IPS-11a (cell line): ENCODE measurements around the gene ZNF490.

ENCODE experiments used
- H3K4me3 ChIP-seq: one replicate; pipeline ENCODE4 v1.5.1; 2013; ENCODE audit warnings: low read depth, low read length, control low read depth

The ZNF490 gene

DNA sequence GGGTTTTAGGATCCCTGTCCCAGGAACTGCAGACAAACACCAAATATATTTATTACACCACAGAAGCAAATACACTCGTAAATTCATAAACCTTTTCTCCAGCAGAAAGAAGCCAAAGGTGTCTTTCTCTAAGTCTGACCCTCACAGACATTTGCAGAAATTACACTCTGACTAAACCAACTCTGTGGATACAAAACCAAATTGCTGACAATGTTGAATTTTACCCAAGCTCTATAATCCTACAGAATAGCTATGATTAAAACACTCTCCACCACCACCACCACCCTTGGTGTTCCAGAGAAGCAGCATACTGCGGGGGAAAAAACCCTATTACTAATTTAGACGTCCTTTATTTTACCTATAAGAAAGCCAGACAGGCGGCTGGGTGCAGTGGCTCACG is 64.5 kb downstream of the ZNF490 start:
- no peak overlapping the region for H3K4me3 ChIP-seq

- H3K4me3 ChIP-seq, result no peak overlapping the region
Observed at GRCh38 chr19:12545267-12545666, 65.3 kb downstream of the ZNF490 start.

GRCh38 chr19:12544401-12544876 is 66.2 kb downstream of the ZNF490 start:
- no peak overlapping the region for H3K4me3 ChIP-seq

- no peak overlapping the region for H3K4me3 ChIP-seq
Observed at GRCh38 chr19:12543855-12544254, 66.8 kb downstream of the ZNF490 start.
